GM12878 (cell line): Measurements from ENCODE around the gene MPRIP. TPM values are rescaled to one million over a fixed set of nuclear protein-coding genes. Genes with fewer than 3 reads are reported as not detected.

Experiments used
- ATAC-seq: fragments of 200-7000 bp; cut with Tn5 transposase; 3 replicates; pipeline ENCODE4 v1.9.1; 2020; ENCODE audit warnings: mild to moderate bottlenecking, moderate library complexity
- BruUV-seq: library from RNA; stranded (reverse); fragments of 400-500 nt; replicated peaks from 2 replicates; lab custom pipeline; 2021; lab: Mats Ljungman, UMichigan
- CTCF ChIA-PET: fragments of 300-600 bp; sonication (Branson Sonifier 250); formaldehyde crosslinking; extraction: SDS; loops from one replicate; lab custom pipeline; 2021; ENCODE audit warnings: inconsistent platforms; lab: Yijun Ruan, JAX
- POLR2A ChIA-PET: fragments of 350-600 bp; formaldehyde crosslinking; extraction: SDS; loops from one replicate; lab custom pipeline; 2021; ENCODE audit warnings: inconsistent platforms; lab: Charles Lee
- RAD21 ChIA-PET: fragments of 300-600 bp; sonication (Branson Sonifier 250); formaldehyde crosslinking; loops from one replicate; lab custom pipeline; 2023; ENCODE audit warnings: antibody characterized with exemption; ENCODE audit not compliant: unreplicated experiment; lab: Charles Lee
- SMC1A ChIA-PET: fragments of 300-600 bp; sonication (Branson Sonifier 250); formaldehyde crosslinking; loops from one replicate; lab custom pipeline; 2023; ENCODE audit not compliant: unreplicated experiment, uncharacterized antibody; lab: Charles Lee
- DNase-seq: peaks from one replicate; pipeline ENCODE4 v3.0.0-alpha.2; 2011; ENCODE audit warnings: low read depth, low spot score
- FAIRE-seq: peaks from 3 replicates; lab custom pipeline; 2011; peaks lifted over from hg19 to GRCh38; lab: Jason Lieb, UNC
- H2AFZ ChIP-seq: 2 replicates; pipeline ENCODE4 v1.6.0; 2011; ENCODE audit warnings: low read depth, low read length, control low read depth; ENCODE audit not compliant: control insufficient read depth
- H3K27ac ChIP-seq: 2 replicates; pipeline ENCODE4 v1.5.1; 2011; ENCODE audit warnings: control low read depth; ENCODE audit not compliant: control insufficient read depth, insufficient read depth
- H3K27me3 ChIP-seq, 2 experiments: replicated peaks in 1 of 2; 2 replicates each; pipeline versions ENCODE4 v1.6.0 to v1.6.1; 2011; ENCODE audit warnings: low read length in 1 of 2; ENCODE audit not compliant: control insufficient read depth in 2 of 2, insufficient read depth in 2 of 2
- H3K36me3 ChIP-seq, 2 experiments: 2 replicates each; pipeline ENCODE4 v1.5.1; 2011; ENCODE audit warnings: low read length in 1 of 2; ENCODE audit not compliant: control insufficient read depth in 2 of 2, insufficient read depth in 2 of 2
- H3K4me1 ChIP-seq: 2 replicates; pipeline ENCODE4 v1.6.1; 2011; ENCODE audit warnings: mild to moderate bottlenecking, low read length, moderate library complexity, mixed read lengths; ENCODE audit not compliant: control insufficient read depth, insufficient read depth
- H3K4me2 ChIP-seq: 2 replicates; pipeline ENCODE4 v1.6.0; 2011; ENCODE audit warnings: control low read depth; ENCODE audit not compliant: control insufficient read depth, insufficient read depth
- H3K4me3 ChIP-seq: fragments of 200-600 bp; sonication (generic); 2 replicates; pipeline ENCODE4 v1.5.1; 2016
- H3K79me2 ChIP-seq: 2 replicates; pipeline ENCODE4 v1.6.0; 2011; ENCODE audit warnings: low read length; ENCODE audit not compliant: control insufficient read depth, insufficient read depth
- H3K9ac ChIP-seq: 2 replicates; pipeline ENCODE4 v1.8.0; 2011; ENCODE audit warnings: low read length, control low read depth, mixed read lengths; ENCODE audit not compliant: control insufficient read depth, insufficient read depth
- H3K9me3 ChIP-seq: replicated peaks from 3 replicates; pipeline ENCODE4 v1.5.1; 2011; ENCODE audit warnings: mild to moderate bottlenecking, low read length; ENCODE audit not compliant: control insufficient read depth, insufficient read depth
- H4K20me1 ChIP-seq: 2 replicates; pipeline ENCODE4 v1.6.0; 2011; ENCODE audit not compliant: control insufficient read depth, insufficient read depth
- CBFB ChIP-seq: IDR thresholded peaks from 2 replicates; pipeline ENCODE4 v1.6.1; 2016; ENCODE audit warnings: antibody characterized with exemption, low read depth
- CHD2 ChIP-seq: IDR thresholded peaks from 2 replicates; pipeline ENCODE4 v1.6.1; 2011; ENCODE audit warnings: low read depth, low read length, improper control_type of control experiment, borderline replicate concordance
- HDAC6 ChIP-seq: fragments of 200-600 bp; sonication (generic); IDR thresholded peaks from one replicate; pipeline ENCODE4 v1.8.0; 2017; ENCODE audit warnings: antibody characterized with exemption; ENCODE audit not compliant: unreplicated experiment
- IKZF1 ChIP-seq: fragments of 450-650 bp; conservative IDR thresholded peaks from 2 replicates; pipeline ENCODE4 v1.6.1; 2017; ENCODE audit warnings: antibody characterized with exemption, mild to moderate bottlenecking
- LARP7 ChIP-seq: fragments of 450-650 bp; IDR thresholded peaks from 2 replicates; pipeline ENCODE4 v1.6.1; 2017; ENCODE audit warnings: mild to moderate bottlenecking
- NFXL1 ChIP-seq: fragments of 450-650 bp; IDR thresholded peaks from 2 replicates; pipeline ENCODE4 v1.6.1; 2017; ENCODE audit warnings: antibody characterized with exemption, mild to moderate bottlenecking, borderline replicate concordance
- NR2F1 ChIP-seq: fragments of 450-650 bp; conservative IDR thresholded peaks from 2 replicates; pipeline ENCODE4 v1.6.1; 2017; ENCODE audit warnings: mild to moderate bottlenecking
- PAX8 ChIP-seq: fragments of 450-650 bp; IDR thresholded peaks from 2 replicates; pipeline ENCODE4 v1.6.1; 2017; ENCODE audit warnings: mild to moderate bottlenecking, moderate library complexity
- POLR2AphosphoS5 ChIP-seq: IDR thresholded peaks from 2 replicates; pipeline ENCODE4 v1.6.1; 2011; ENCODE audit warnings: mild to moderate bottlenecking, low read length, inconsistent platforms
- RAD21 ChIP-seq: IDR thresholded peaks from 2 replicates; pipeline ENCODE4 v1.6.1; 2011; ENCODE audit warnings: mild to moderate bottlenecking, low read depth, low read length, moderate library complexity; ENCODE audit not compliant: insufficient read depth
- RBBP5 ChIP-seq: fragments of 200-600 bp; sonication (generic); conservative IDR thresholded peaks from 2 replicates; pipeline ENCODE4 v1.6.1; 2016
- SMARCA5 ChIP-seq: fragments of 450-650 bp; IDR thresholded peaks from 2 replicates; pipeline ENCODE4 v1.6.1; 2017; ENCODE audit warnings: mild to moderate bottlenecking
- SP1 ChIP-seq: IDR thresholded peaks from one replicate; pipeline ENCODE4 v1.6.1; 2011; ENCODE audit warnings: low read depth, low read length
- SREBF2 ChIP-seq: IDR thresholded peaks from 2 replicates; pipeline ENCODE4 v1.6.1; 2012; ENCODE audit warnings: mild to moderate bottlenecking, low read length
- SUPT20H ChIP-seq: IDR thresholded peaks from 2 replicates; pipeline ENCODE4 v1.6.1; 2011; ENCODE audit warnings: low read depth, mild to moderate bottlenecking, low read length, moderate library complexity, borderline replicate concordance; ENCODE audit not compliant: control insufficient read depth
- SUZ12 ChIP-seq: fragments of 200-600 bp; sonication (generic); IDR thresholded peaks from one replicate; pipeline ENCODE4 v1.6.1; 2018; ENCODE audit warnings: antibody characterized with exemption, mild to moderate bottlenecking; ENCODE audit not compliant: unreplicated experiment
- TCF3 ChIP-seq: IDR thresholded peaks from 2 replicates; pipeline ENCODE4 v1.6.1; 2012; ENCODE audit warnings: low read depth, mild to moderate bottlenecking, low read length, borderline replicate concordance; ENCODE audit not compliant: insufficient read depth
- WGBS: methylation state at CpG from one replicate; pipeline ENCODE4 v1.1.6; 2016; ENCODE audit warnings: low lambda C conversion rate; ENCODE audit not compliant: insufficient replicate concordance, insufficient coverage; ENCODE audit errors: missing lambda C conversion rate; 5-methylcytosine and 5-hydroxymethylcytosine counted together
- in situ Hi-C: fragments of 300-500 bp; cut with MboI; formaldehyde crosslinking; loops from 9 replicates; pipeline ENCODE4 v1.14.3; 2018; ENCODE audit warnings: mixed read lengths
- intact Hi-C: fragments of 100-400 bp; cut with micrococcal nuclease; formaldehyde crosslinking; loops from one replicate; pipeline ENCODE4 v1.14.2; 2022; ENCODE audit not compliant: unreplicated experiment
- polyA plus RNA-seq, 11 experiments: library from polyadenylated mRNA; depleted of rRNA in 4 of 11; unstranded in 6 of 11; stranded (reverse) in 5 of 11; fragments of >200 nt; fragmentation: Nextera tagmentation in 4 of 11; fragmentation: Illumina TruSeq in 1 of 11; extraction: Ambion mirVana in 4 of 11; extraction: Trizol in 1 of 11; gene quantifications; 1 replicate in 1 of 11; 2 replicates in 10 of 11; pipeline versions ENCODE4 v1.2.1 to v1.2.3, GENCODE V29; 2011 to 2016; ENCODE audit warnings: inconsistent platforms in 2 of 11, missing spikeins in 2 of 11, low read depth in 1 of 11
- total RNA-seq, 4 experiments: library from RNA; depleted of rRNA in 3 of 4; stranded (reverse); fragments of >200 nt in 3 of 4; fragmentation: Illumina TruSeq in 1 of 4; extraction: Trizol in 1 of 4; gene quantifications; 2 replicates each; pipeline versions ENCODE4 v1.2.1 to v1.2.3, GENCODE V29; 2013 to 2021
- TF ChIP-seq, protein P1 (sequence below): fragments of 450-650 bp; IDR thresholded peaks from 2 replicates; pipeline ENCODE4 v1.6.1; 2017; ENCODE audit warnings: mild to moderate bottlenecking

The MPRIP gene
- total and polyA plus RNA-seq, 10 of the 15 experiments (the other 5 are each of a cell fraction or from before 2014, with no cell fraction given): 16.5 to 168 (median 71.7) TPM

DNA sequence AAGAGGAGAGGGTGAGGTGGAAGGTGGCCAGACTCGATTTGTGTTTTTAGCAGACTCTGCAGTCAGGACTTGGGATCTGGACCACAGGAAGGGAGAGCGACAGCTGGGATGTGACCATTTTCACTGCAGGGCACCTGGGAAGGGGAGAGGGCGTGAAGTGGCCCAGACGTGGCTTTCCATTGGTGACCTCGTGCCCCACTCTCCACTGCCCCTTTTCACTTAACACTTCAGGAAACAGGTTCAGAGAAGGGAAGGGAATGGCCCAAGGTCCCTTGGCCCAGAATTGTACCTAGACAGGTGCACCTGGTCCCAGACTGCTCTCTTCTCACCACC lies 22.9 kb upstream of the MPRIP start:
- Histone ChIP-seq H3K4me3 (no peak overlapping the region), H3K79me2 (no peaks in the 10 kb centered on the region), H3K9me3 (no peaks in the 10 kb centered on the region), H2AFZ (no peak overlapping the region), H4K20me1 (no peaks in the 10 kb centered on the region), H3K4me2 (no peak overlapping the region), H3K27me3 (no peaks in the 10 kb centered on the region; a peak in 1 of 4 replicates), H3K9ac (no peak overlapping the region), H3K4me1 (peaks cover 10% of the 10 kb centered on the region), H3K36me3 (no peaks in the 10 kb centered on the region), H3K27ac (no peak overlapping the region)
- ChIA-PET RAD21 (interaction anchor here (0.8 kb wide), 1 partner anchor 358 kb away, joined by 3 read pairs; no protein-coding TSS in a partner anchor), POLR2A (no interaction called here), SMC1A (interaction anchor here (0.9 kb wide), 1 partner anchor 723 kb away, joined by 3 read pairs; no protein-coding TSS in a partner anchor), CTCF (no interaction called here)
- no TSS peak for BruUV-seq
- TF ChIP-seq LARP7: no peak
- TF ChIP-seq SMARCA5: no peak
- TF ChIP-seq POLR2AphosphoS5: no peak
- TF ChIP-seq PAX8: no peak
- no peak for TF ChIP-seq SREBF2
- no peak for TF ChIP-seq HDAC6
- no peak for TF ChIP-seq IKZF1
- TF ChIP-seq RBBP5: no peak
- no peak for TF ChIP-seq CBFB
- TF ChIP-seq TCF3: no peak
- TF ChIP-seq SUPT20H: no peak
- no peak for TF ChIP-seq CHD2
- TF ChIP-seq NR2F1: no peak
- TF ChIP-seq SP1: no peak
- TF ChIP-seq NFXL1: no peak
- TF ChIP-seq, protein P1, sequence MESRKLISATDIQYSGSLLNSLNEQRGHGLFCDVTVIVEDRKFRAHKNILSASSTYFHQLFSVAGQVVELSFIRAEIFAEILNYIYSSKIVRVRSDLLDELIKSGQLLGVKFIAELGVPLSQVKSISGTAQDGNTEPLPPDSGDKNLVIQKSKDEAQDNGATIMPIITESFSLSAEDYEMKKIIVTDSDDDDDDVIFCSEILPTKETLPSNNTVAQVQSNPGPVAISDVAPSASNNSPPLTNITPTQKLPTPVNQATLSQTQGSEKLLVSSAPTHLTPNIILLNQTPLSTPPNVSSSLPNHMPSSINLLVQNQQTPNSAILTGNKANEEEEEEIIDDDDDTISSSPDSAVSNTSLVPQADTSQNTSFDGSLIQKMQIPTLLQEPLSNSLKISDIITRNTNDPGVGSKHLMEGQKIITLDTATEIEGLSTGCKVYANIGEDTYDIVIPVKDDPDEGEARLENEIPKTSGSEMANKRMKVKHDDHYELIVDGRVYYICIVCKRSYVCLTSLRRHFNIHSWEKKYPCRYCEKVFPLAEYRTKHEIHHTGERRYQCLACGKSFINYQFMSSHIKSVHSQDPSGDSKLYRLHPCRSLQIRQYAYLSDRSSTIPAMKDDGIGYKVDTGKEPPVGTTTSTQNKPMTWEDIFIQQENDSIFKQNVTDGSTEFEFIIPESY: no peak
- TF ChIP-seq RAD21: no peak
- TF ChIP-seq SUZ12: no peak
- DNase-seq (no peak), FAIRE-seq (no peak), ATAC-seq (no peak)
- intact Hi-C loops: no loop called here
- in situ Hi-C loops: no loop called here
- WGBS: 39% methylated on average over 5 of the region's 5 CpGs
